ENCODE measurements around the gene G3BP1.
"Not testable (repeated sequence)": the region's sequence is repeated elsewhere in the genome, so short reads cannot be mapped to it uniquely, and the experiment has no call there.

Gene G3BP1

GRCh38 chr5:151771259-151772028 is at the start of gene G3BP1:
TSS of gene G3BP1 (plus strand) at chr5:151771954. CDS start at chr5:151786621, 14,667 bp downstream.
- peak; percentile 100 for DNase-seq (ENCODE audit: low read depth)

GRCh38 chr5:151722546-151722945 is 49.2 kb upstream of the G3BP1 start:
- H3K4me3 ChIP-seq (ENCODE audit: low read depth, low read length): no peak overlapping the region; the same call in 1 of the 2 replicates
- no peak for DNase-seq (ENCODE audit: low read depth)
- no peak for TF ChIP-seq CTCF (IDR thresholded peaks at IDR 0.05; ENCODE audit: insufficient read depth, low read depth, low read length, missing control alignments)

More at GRCh38 chr5:151771259-151772028, at the start of gene G3BP1:
- peak; percentile 78 for TF ChIP-seq CTCF (IDR thresholded peaks at IDR 0.05; ENCODE audit: insufficient read depth, low read depth, low read length, missing control alignments)
- peak within 1 kb of the TSS; percentile 84 for H3K4me3 ChIP-seq (ENCODE audit: low read depth, low read length)

- H3K4me3 ChIP-seq (ENCODE audit: low read depth, low read length): no peak overlapping the region
- DNase-seq (ENCODE audit: low read depth): no peak
- TF ChIP-seq CTCF (IDR thresholded peaks at IDR 0.05; ENCODE audit: insufficient read depth, low read depth, low read length, missing control alignments): no peak
Observed at GRCh38 chr5:151724360-151724759, 47.4 kb upstream of the G3BP1 start.

- H3K4me3 ChIP-seq (ENCODE audit: low read depth, low read length); DNase-seq (ENCODE audit: low read depth): not testable (repeated sequence)
Observed at GRCh38 chr5:151729597-151729996, 42.2 kb upstream of the G3BP1 start.

DNA sequence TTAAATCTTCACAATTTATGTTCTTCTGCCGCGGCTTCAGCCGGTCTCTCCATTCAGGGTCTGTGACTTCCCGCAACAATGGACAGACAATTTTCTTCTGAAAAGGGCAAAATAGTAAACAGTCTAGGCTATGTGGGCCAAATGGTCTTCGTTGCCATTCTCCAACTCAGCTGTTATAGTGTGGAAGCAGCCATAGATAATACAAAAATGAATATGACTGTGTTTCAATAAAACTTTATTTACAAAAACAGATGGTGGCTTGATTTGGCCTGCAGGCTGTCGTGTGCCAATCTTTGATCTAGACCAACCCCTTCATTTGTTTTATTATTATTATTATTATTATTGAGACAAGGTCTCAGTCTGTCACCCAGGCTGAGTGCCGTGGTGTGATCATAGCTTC is 41.4 kb upstream of the G3BP1 start:
- TF ChIP-seq CTCF (IDR thresholded peaks at IDR 0.05; ENCODE audit: insufficient read depth, low read depth, low read length, missing control alignments): no peak
- no peak for DNase-seq (ENCODE audit: low read depth)
- H3K4me3 ChIP-seq (ENCODE audit: low read depth, low read length): no peak overlapping the region

DNA sequence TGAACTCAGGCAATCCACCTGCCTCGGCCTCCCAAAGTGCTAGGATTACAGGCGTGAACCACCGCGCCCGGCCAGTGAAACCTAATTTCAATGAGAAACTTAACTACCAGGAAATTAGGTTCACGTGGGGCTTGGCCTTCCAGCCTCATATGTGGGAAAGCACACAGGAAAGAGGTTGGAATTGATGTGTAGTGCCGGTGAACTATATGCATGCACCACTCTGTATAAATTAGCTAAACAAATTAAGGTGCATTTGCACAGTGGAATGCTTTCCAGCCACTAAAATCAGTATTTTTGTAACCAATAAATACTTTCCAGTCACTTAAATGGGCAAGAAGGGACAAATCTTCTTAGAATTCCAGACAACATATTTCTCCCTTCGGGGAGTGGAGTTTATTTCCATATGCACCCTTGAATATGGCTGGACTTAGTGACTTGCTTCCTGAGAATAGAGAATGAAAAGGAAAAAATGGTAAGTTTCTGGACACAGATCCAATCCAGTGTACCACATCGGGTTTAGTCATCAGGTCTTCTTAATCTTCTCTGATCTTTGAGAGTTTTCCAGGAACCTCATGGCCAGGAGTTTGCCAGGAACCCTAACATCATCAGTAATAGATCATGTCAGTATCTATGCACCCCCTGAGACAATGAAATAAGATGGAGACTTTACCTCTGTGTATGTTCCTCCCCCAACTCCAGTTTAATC is 38.2 kb upstream of the G3BP1 start:
- no peak for TF ChIP-seq CTCF (IDR thresholded peaks at IDR 0.05; ENCODE audit: insufficient read depth, low read depth, low read length, missing control alignments)
- no peak overlapping the region for H3K4me3 ChIP-seq (ENCODE audit: low read depth, low read length)
- no peak for DNase-seq (ENCODE audit: low read depth)

DNA sequence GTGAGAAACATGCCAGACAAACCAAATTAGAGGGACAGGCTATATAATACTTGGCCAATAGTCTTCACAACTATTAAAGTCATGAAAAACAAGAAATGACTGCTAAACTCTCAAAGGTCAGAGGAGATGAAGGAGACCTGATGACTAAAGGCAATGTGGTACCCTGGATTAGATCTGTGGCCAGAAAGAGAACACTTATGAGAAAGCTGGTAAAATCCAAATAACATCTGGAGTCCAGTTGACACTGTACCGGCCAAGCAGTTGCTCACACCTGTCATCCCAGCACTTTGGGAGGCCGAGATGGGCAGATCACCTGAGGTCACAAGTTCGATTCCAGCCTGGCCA is 37.7 kb upstream of the G3BP1 start:
- no peak for TF ChIP-seq CTCF (IDR thresholded peaks at IDR 0.05; ENCODE audit: insufficient read depth, low read depth, low read length, missing control alignments)
- no peak for DNase-seq (ENCODE audit: low read depth)
- no peak overlapping the region for H3K4me3 ChIP-seq (ENCODE audit: low read depth, low read length)
